Heart left ventricle (tissue), 16 donors: ENCODE measurements around the gene PLSCR1. TPM values are rescaled to one million over a fixed set of nuclear protein-coding genes. Genes with fewer than 3 reads are reported as not detected.
"Not testable (repeated sequence)": the region's sequence is repeated elsewhere in the genome, so short reads cannot be mapped to it uniquely, and the experiment has no call there.

Experiments used
- ATAC-seq, 4 donors: fragments of 200-7000 bp; cut with Tn5 transposase; one replicate each; pipeline ENCODE4 v1.9.1; 2020 to 2022; ENCODE audit warnings: moderate library complexity in 4 of 4, mild to moderate bottlenecking in 3 of 4, moderate number of reproducible peaks in 1 of 4
- DNase-seq, 5 donors: peaks; one replicate each; pipeline ENCODE4 v3.0.0-alpha.2; 2020
- H3K27ac ChIP-seq, 12 donors: fragments of 200-600 bp; sonication (generic) in 4 of 12; one replicate each; pipeline versions ENCODE4 v1.5.0 to v1.8.0; 2016 to 2022; ENCODE audit warnings: mild to moderate bottlenecking in 2 of 12
- H3K27me3 ChIP-seq, 9 donors: fragments of 200-600 bp; sonication (generic) in 2 of 9; one replicate each; pipeline versions ENCODE4 v1.5.1 to v1.8.0; 2016 to 2022; ENCODE audit warnings: mild to moderate bottlenecking in 3 of 9
- H3K36me3 ChIP-seq, 9 donors: fragments of 200-600 bp; sonication (generic) in 2 of 9; one replicate each; pipeline versions ENCODE4 v1.5.0 to v1.8.0; 2018 to 2022; ENCODE audit warnings: mild to moderate bottlenecking in 2 of 9
- H3K4me1 ChIP-seq, 12 donors: fragments of 200-600 bp; sonication (generic) in 4 of 12; one replicate each; pipeline versions ENCODE4 v1.5.0 to v1.8.0; 2016 to 2022; ENCODE audit warnings: mild to moderate bottlenecking in 3 of 12
- H3K4me3 ChIP-seq, 12 donors: fragments of 200-600 bp; sonication (generic) in 4 of 12; one replicate each; pipeline versions ENCODE4 v1.5.0 to v1.8.0; 2017 to 2022; ENCODE audit warnings: mild to moderate bottlenecking in 9 of 12, moderate library complexity in 4 of 12
- H3K9me3 ChIP-seq, 12 donors: fragments of 200-600 bp; sonication (generic) in 4 of 12; one replicate each; pipeline versions ENCODE4 v1.5.0 to v1.8.0; 2016 to 2022; ENCODE audit warnings: mild to moderate bottlenecking in 1 of 12
- POLR2A ChIP-seq, 2 donors: fragments of 450-650 bp; IDR thresholded peaks; one replicate each; pipeline ENCODE4 v1.6.1; 2017; ENCODE audit warnings: antibody characterized with exemption in 2 of 2, mild to moderate bottlenecking in 2 of 2, moderate library complexity in 2 of 2
- WGBS, 4 donors: extraction: QIAGEN DNeasy Blood & Tissue Kit in 2 of 4; methylation state at CpG; one replicate each; pipeline versions ENCODE4 v1.1.5 to v1.1.7; 2013 to 2018; 5-methylcytosine and 5-hydroxymethylcytosine counted together
- intact Hi-C, 10 donors: fragments of 100-400 bp; cut with DNase I; formaldehyde crosslinking; loops; one replicate each; pipeline versions ENCODE4 v1.11.1 to v1.14.2; 2022
- polyA plus RNA-seq, 2 donors: library from polyadenylated mRNA; stranded (reverse); fragments of 200-250 nt; gene quantifications; one replicate each; pipeline ENCODE4 v1.2.3, GENCODE V29; 2013
- total RNA-seq, 9 donors: library from RNA; depleted of rRNA in 2 of 9; stranded (reverse); fragments of >200 nt in 2 of 9; fragmentation: NEBNext Ultra II Directional in 3 of 9; extraction: Animal tissue kit (Norgen Biotek cat#: 25700) in 3 of 9; gene quantifications; one replicate each; pipeline versions ENCODE4 v1.1.0 to v1.2.4, GENCODE V29; 2016 to 2023
- TF ChIP-seq, protein P1 (sequence below), 12 donors: fragments of 200-600 bp; sonication (generic) in 4 of 12; IDR thresholded peaks; one replicate each; pipeline versions ENCODE4 v1.5.0 to v1.8.0; 2018 to 2022; ENCODE audit warnings: antibody characterized with exemption in 12 of 12, mild to moderate bottlenecking in 5 of 12
- donor health status: ischemic (EF 13 %, LVEDD 7.1; RV severe dilation, severe dysfunction).
- donor health status: healthy with polysubstance abuse.
- donor health status: DM: no; HTN: yes; CAD: no.
- donor health status: DM: no; HTN: no; CAD: no.
- donor health status: ischemic (EF 25% LVEDD 6.9; RV normal size, moderate dysfunction).
- donor health status: ischemic (EF 25% LVEDD 5.7; RV mildly dilated, moderate dysfunction).
- donor health status: healthy.
- donor health status: DM: yes; HTN: yes; CAD: no.
- donor health status: ischemic (EF 35%, LVEDD 5.7; RV mildly dilated, moderate dysfunction).
- donor health status: nonischemic (EF 11% LVEDD 7.7; RV severe dilation, severe dysfunction).
- donor health status: DM: yes; HTN: yes; CAD: no.
- donor health status: PGD.
- donor health status: ischemic (EF 29% LVEDD 5.4; RV normal size, mild dysfunction).
- donor health status: nonischemic (EF 23%, LVEDD 6.1; RV moderate dilation, normal function).

PLSCR1 gene
- total and polyA plus RNA-seq, 11 donors: 6.9 to 113 (median 25.8) TPM

GRCh38 chr3:146498002-146498736 is 46.2 kb downstream of the PLSCR1 start:
- ATAC-seq (no peak), DNase-seq (no peak)
- WGBS, 4 donors: 86 to 95% (median 91%) methylated on average over 13 of the region's 13 CpGs
- H3K4me3 ChIP-seq: peak overlapping the region in 1 of 12 donors; percentile 15
- no peaks in the 10 kb centered on the region for H3K36me3 ChIP-seq
- H3K4me1 ChIP-seq: no peaks in the 10 kb centered on the region
- no peak overlapping the region for H3K27ac ChIP-seq
- no peaks in the 10 kb centered on the region for H3K27me3 ChIP-seq
- TF ChIP-seq, protein P1, sequence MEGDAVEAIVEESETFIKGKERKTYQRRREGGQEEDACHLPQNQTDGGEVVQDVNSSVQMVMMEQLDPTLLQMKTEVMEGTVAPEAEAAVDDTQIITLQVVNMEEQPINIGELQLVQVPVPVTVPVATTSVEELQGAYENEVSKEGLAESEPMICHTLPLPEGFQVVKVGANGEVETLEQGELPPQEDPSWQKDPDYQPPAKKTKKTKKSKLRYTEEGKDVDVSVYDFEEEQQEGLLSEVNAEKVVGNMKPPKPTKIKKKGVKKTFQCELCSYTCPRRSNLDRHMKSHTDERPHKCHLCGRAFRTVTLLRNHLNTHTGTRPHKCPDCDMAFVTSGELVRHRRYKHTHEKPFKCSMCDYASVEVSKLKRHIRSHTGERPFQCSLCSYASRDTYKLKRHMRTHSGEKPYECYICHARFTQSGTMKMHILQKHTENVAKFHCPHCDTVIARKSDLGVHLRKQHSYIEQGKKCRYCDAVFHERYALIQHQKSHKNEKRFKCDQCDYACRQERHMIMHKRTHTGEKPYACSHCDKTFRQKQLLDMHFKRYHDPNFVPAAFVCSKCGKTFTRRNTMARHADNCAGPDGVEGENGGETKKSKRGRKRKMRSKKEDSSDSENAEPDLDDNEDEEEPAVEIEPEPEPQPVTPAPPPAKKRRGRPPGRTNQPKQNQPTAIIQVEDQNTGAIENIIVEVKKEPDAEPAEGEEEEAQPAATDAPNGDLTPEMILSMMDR (IDR thresholded peaks at IDR 0.05): no peak
- no peak for TF ChIP-seq POLR2A (IDR thresholded peaks at IDR 0.05)
- H3K9me3 ChIP-seq: no peaks in the 10 kb centered on the region
- intact Hi-C loops: no loop called here

- H3K36me3 ChIP-seq, H3K27me3 ChIP-seq, H3K4me3 ChIP-seq, ATAC-seq, H3K27ac ChIP-seq, H3K4me1 ChIP-seq, H3K9me3 ChIP-seq, intact Hi-C loops: not testable (repeated sequence)
- peak in 1 of 5 donors; percentile 49 for DNase-seq
- WGBS, 4 donors: 91 to 98% (median 93%) methylated on average over 9 to 28 of the region's 28 CpGs
These were observed 47.1 kb downstream of the PLSCR1 start for GRCh38 chr3:146497145-146497843.

DNA sequence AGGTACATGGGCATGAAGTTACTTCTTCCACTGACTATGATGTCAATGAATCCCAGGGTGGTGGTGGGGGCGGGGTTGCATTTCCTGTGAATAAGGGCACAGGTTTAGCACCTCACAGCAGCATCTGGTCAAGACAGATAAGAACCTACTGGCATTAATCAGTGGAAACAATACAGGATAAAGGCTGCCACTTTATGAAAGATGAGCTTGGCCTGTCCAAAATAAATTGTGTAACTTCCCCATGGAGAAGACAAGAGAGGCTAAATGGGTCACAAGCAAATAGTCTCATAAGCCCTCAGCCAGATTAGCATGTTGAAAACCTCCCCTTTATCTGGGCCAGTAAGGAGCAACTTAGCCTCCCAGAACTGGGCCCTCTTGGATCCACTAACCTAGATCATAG is 47.7 kb downstream of the PLSCR1 start:
- WGBS, 4 donors: 0 to 100% (median 20%) methylated on average over 1 of the region's 1 CpG

DNA sequence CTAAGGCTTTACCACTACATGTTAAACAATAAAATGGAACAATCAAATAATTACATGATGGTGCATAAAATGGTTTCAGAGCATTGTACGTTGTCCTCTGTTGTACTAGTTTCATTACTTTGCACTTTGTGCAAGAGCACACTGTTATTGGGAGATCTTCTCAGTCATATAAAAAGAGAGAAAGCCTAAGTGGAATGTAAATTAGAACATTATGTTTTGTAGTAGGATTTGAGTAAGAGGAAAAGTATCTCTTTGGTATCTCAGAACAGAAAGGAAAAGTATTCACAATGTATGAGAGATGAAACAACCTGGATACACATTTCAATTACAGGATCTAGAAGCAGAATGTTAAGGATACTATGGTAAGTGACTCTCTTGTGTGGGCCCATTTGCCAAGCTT is 48.2 kb downstream of the PLSCR1 start:
- ATAC-seq: no peak
- intact Hi-C loops: no loop called here

More for the DNA sequence above, 47.7 kb downstream of the PLSCR1 start:
- Histone ChIP-seq H3K4me3 (no peak overlapping the region), H3K27me3 (no peaks in the 10 kb centered on the region), H3K9me3 (peaks cover 0 to 4% (median 0%) of the 10 kb centered on the region in 12 donors), H3K27ac (no peak overlapping the region), H3K36me3 (no peaks in the 10 kb centered on the region), H3K4me1 (no peaks in the 10 kb centered on the region)
- no peak for ATAC-seq
- DNase-seq: no peak
- TF ChIP-seq POLR2A (IDR thresholded peaks at IDR 0.05): no peak
- TF ChIP-seq, protein P1 (IDR thresholded peaks at IDR 0.05): no peak
- intact Hi-C loops: no loop called here

More for the DNA sequence above, 48.2 kb downstream of the PLSCR1 start:
- H3K4me3 ChIP-seq: no peak overlapping the region
- no peaks in the 10 kb centered on the region for H3K36me3 ChIP-seq
- TF ChIP-seq POLR2A (IDR thresholded peaks at IDR 0.05): no peak
- TF ChIP-seq, protein P1 (IDR thresholded peaks at IDR 0.05): no peak
- DNase-seq: no peak
- peaks cover 0 to 7% (median 0%) of the 10 kb centered on the region in 12 donors for H3K9me3 ChIP-seq
- H3K4me1 ChIP-seq: no peaks in the 10 kb centered on the region
- 0 to 93% (median 24%) methylated on average over 1 of the region's 1 CpG for WGBS, 4 donors
- no peak overlapping the region for H3K27ac ChIP-seq
- no peaks in the 10 kb centered on the region for H3K27me3 ChIP-seq
